ENCODE results near the gene R3HDM1.

DNA sequence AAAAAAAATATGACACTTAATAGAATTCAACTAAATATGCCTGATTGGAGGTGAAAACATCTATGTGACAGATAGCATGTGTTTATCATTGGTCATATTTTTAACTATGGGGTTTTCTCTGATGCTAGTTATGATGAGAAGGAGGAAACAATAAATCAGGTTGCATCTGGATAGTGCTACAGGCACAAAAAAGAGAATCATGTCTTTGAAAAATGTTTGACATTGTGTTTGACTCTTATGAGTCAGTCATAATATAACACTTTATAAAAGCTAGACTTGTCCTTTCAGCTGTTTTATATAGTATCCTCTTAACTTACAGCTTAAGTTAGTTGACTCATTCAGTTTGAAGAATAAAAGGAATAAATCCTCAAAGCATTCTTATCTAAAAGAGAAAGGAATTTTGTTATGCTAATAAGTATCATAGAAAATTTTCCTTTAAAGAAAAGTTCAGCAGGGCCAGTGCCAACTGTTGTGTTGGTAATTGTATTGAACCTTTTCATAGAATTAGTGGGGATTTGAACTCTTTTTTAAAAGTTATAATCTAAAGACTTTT is 131.9 kb downstream of the R3HDM1 start:
- TF ChIP-seq, protein P1, sequence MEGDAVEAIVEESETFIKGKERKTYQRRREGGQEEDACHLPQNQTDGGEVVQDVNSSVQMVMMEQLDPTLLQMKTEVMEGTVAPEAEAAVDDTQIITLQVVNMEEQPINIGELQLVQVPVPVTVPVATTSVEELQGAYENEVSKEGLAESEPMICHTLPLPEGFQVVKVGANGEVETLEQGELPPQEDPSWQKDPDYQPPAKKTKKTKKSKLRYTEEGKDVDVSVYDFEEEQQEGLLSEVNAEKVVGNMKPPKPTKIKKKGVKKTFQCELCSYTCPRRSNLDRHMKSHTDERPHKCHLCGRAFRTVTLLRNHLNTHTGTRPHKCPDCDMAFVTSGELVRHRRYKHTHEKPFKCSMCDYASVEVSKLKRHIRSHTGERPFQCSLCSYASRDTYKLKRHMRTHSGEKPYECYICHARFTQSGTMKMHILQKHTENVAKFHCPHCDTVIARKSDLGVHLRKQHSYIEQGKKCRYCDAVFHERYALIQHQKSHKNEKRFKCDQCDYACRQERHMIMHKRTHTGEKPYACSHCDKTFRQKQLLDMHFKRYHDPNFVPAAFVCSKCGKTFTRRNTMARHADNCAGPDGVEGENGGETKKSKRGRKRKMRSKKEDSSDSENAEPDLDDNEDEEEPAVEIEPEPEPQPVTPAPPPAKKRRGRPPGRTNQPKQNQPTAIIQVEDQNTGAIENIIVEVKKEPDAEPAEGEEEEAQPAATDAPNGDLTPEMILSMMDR (IDR thresholded peaks at IDR 0.05) = no peak
- TF ChIP-seq POLR2A (IDR thresholded peaks at IDR 0.05) = no peak
